A549 (cell line): ENCODE data around the gene FAM53B. TPM values are rescaled to one million over a fixed set of nuclear protein-coding genes. Genes with fewer than 3 reads are reported as not detected.

Source experiments
- ATAC-seq, 2 experiments: fragments of 200-7000 bp in 1 of 2; fragments of >200 bp in 1 of 2; cut with Nextera tagmentation in 1 of 2; cut with Tn5 transposase in 1 of 2; 3 replicates each; pipeline versions ENCODE4 v1.8.0 to v1.9.1; 2018 to 2020; ENCODE audit warnings: mild to moderate bottlenecking in 1 of 2, moderate library complexity in 1 of 2
- CTCF ChIA-PET: fragments of 300-600 bp; sonication (Branson Sonifier 250); formaldehyde crosslinking; extraction: SDS; loops from one replicate; lab custom pipeline; 2021; ENCODE audit warnings: antibody characterized with exemption, inconsistent platforms; lab: Yijun Ruan, JAX
- POLR2A ChIA-PET: fragments of 350-600 bp; formaldehyde crosslinking; extraction: SDS; loops from one replicate; lab custom pipeline; 2021; ENCODE audit warnings: antibody characterized with exemption, inconsistent platforms; lab: Yijun Ruan, JAX
- DNase-seq, 2 experiments: peaks; one replicate each; pipeline versions ENCODE4 v3.0.0 to v3.0.0-alpha.2; 2011 to 2016; ENCODE audit warnings: low read depth in 1 of 2, low spot score in 1 of 2
- FAIRE-seq: peaks from 2 replicates; lab custom pipeline; 2011; peaks lifted over from hg19 to GRCh38; lab: Jason Lieb, UNC
- H3K27ac ChIP-seq, 2 experiments: fragments of >200 bp; sonication (Bioruptor Twin); formaldehyde crosslinking; 3 replicates each; pipeline ENCODE4 v1.5.1; 2016 to 2017
- H3K4me1 ChIP-seq: fragments of >200 bp; sonication (Bioruptor Twin); formaldehyde crosslinking; 3 replicates; pipeline ENCODE4 v1.6.1; 2016
- H3K4me2 ChIP-seq: fragments of >200 bp; sonication (Bioruptor Twin); formaldehyde crosslinking; 3 replicates; pipeline ENCODE4 v1.6.1; 2016
- H3K4me3 ChIP-seq: fragments of >200 bp; sonication (Bioruptor Twin); formaldehyde crosslinking; 3 replicates; pipeline ENCODE4 v1.5.1; 2016
- H3K9me3 ChIP-seq: fragments of >200 bp; sonication (Bioruptor Twin); formaldehyde crosslinking; 3 replicates; pipeline ENCODE4 v1.6.1; 2016
- BHLHE40 ChIP-seq: IDR thresholded peaks from 2 replicates; pipeline ENCODE4 v1.6.1; 2012; ENCODE audit warnings: low read depth, low read length, inconsistent platforms
- CEBPB ChIP-seq, 2 experiments: fragments of >200 bp in 1 of 2; sonication (Bioruptor Twin) in 1 of 2; formaldehyde crosslinking in 1 of 2; IDR thresholded peaks; 2 replicates each; pipeline ENCODE4 v1.6.1; 2012 to 2016
- CHD4 ChIP-seq: fragments of 200-600 bp; sonication (generic); IDR thresholded peaks from 2 replicates; pipeline ENCODE4 v1.6.1; 2016; ENCODE audit warnings: antibody characterized with exemption, mild to moderate bottlenecking, borderline replicate concordance
- EHF ChIP-seq: fragments of 250-450 bp; sonication (Bioruptor Pico); IDR thresholded peaks from 2 replicates; pipeline ENCODE4 v1.5.0; 2020; ENCODE audit warnings: mild to moderate bottlenecking
- EHMT2 ChIP-seq: fragments of 200-600 bp; sonication (generic); IDR thresholded peaks from 2 replicates; pipeline ENCODE4 v1.6.1; 2016; ENCODE audit warnings: antibody characterized with exemption, low read depth, mild to moderate bottlenecking, moderate library complexity
- ELK1 ChIP-seq: fragments of 150-350 bp; IDR thresholded peaks from 2 replicates; pipeline ENCODE4 v1.6.1; 2014; ENCODE audit warnings: low read depth, mild to moderate bottlenecking, low read length
- EP300 ChIP-seq, 2 experiments: fragments of >200 bp; sonication (Bioruptor Twin); formaldehyde crosslinking; IDR thresholded peaks; 2 replicates in 1 of 2; 3 replicates in 1 of 2; pipeline ENCODE4 v1.6.1; 2016 to 2017
- FOSL2 ChIP-seq, 2 experiments: fragments of 450-650 bp in 1 of 2; fragments of >200 bp in 1 of 2; sonication (Bioruptor Twin) in 1 of 2; formaldehyde crosslinking; IDR thresholded peaks; 2 replicates each; pipeline versions ENCODE4 v1.5.0 to v1.6.1; 2016 to 2020; ENCODE audit warnings: mild to moderate bottlenecking in 1 of 2, moderate library complexity in 1 of 2
- FOXS1 ChIP-seq: fragments of 250-450 bp; sonication (Bioruptor Pico); IDR thresholded peaks from 2 replicates; pipeline ENCODE4 v1.5.0; 2020; ENCODE audit warnings: mild to moderate bottlenecking, moderate library complexity
- GATA3 ChIP-seq: IDR thresholded peaks from 2 replicates; pipeline ENCODE4 v1.6.1; 2012; ENCODE audit warnings: borderline replicate concordance
- HDAC2 ChIP-seq: fragments of 200-600 bp; sonication (generic); IDR thresholded peaks from 2 replicates; pipeline ENCODE4 v1.6.1; 2016
- HEYL ChIP-seq: fragments of 250-450 bp; sonication (Bioruptor Pico); IDR thresholded peaks from 2 replicates; pipeline ENCODE4 v1.8.0; 2021; ENCODE audit warnings: mild to moderate bottlenecking, moderate library complexity
- HOXB13 ChIP-seq: fragments of 250-450 bp; sonication (Bioruptor Pico); IDR thresholded peaks from 2 replicates; pipeline ENCODE4 v1.5.0; 2020; ENCODE audit warnings: low read depth, mild to moderate bottlenecking, moderate library complexity
- HOXB5 ChIP-seq: fragments of 250-450 bp; sonication (Bioruptor Pico); IDR thresholded peaks from 2 replicates; pipeline ENCODE4 v1.5.0; 2020; ENCODE audit warnings: mild to moderate bottlenecking, moderate library complexity
- JUN ChIP-seq, 2 experiments: fragments of >200 bp; sonication (Bioruptor Twin); formaldehyde crosslinking; IDR thresholded peaks; 2 replicates in 1 of 2; 3 replicates in 1 of 2; pipeline ENCODE4 v1.6.1; 2016 to 2017
- JUNB ChIP-seq: fragments of >200 bp; sonication (Bioruptor Twin); formaldehyde crosslinking; IDR thresholded peaks from 2 replicates; pipeline ENCODE4 v1.6.1; 2016
- KDM5A ChIP-seq: fragments of 200-600 bp; sonication (generic); IDR thresholded peaks from 2 replicates; pipeline ENCODE4 v1.6.1; 2016; ENCODE audit warnings: antibody characterized with exemption, mild to moderate bottlenecking
- MAZ ChIP-seq: fragments of 150-350 bp; IDR thresholded peaks from 2 replicates; pipeline ENCODE4 v1.6.1; 2014; ENCODE audit warnings: antibody characterized with exemption, low read depth, low read length, borderline replicate concordance
- NR3C1 ChIP-seq: fragments of >200 bp; sonication (Bioruptor Twin); formaldehyde crosslinking; IDR thresholded peaks from 3 replicates; pipeline ENCODE4 v1.6.1; 2017
- POLR2A ChIP-seq: IDR thresholded peaks from 2 replicates; pipeline ENCODE4 v1.6.1; 2012; ENCODE audit warnings: mild to moderate bottlenecking, low read length
- RARB ChIP-seq: fragments of 250-450 bp; sonication (Bioruptor Pico); IDR thresholded peaks from 2 replicates; pipeline ENCODE4 v1.8.0; 2021; ENCODE audit warnings: mild to moderate bottlenecking, moderate library complexity
- RFX5 ChIP-seq: fragments of 450-650 bp; IDR thresholded peaks from 2 replicates; pipeline ENCODE4 v1.7.1; 2014; ENCODE audit warnings: antibody characterized with exemption, mild to moderate bottlenecking, moderate library complexity
- SREBF2 ChIP-seq: fragments of 450-650 bp; IDR thresholded peaks from 2 replicates; pipeline ENCODE4 v1.6.1; 2014; ENCODE audit warnings: mild to moderate bottlenecking, moderate library complexity
- TFCP2L1 ChIP-seq: fragments of 250-450 bp; sonication (Bioruptor Pico); IDR thresholded peaks from 2 replicates; pipeline ENCODE4 v1.5.0; 2021; ENCODE audit warnings: mild to moderate bottlenecking
- ZNF302 ChIP-seq: fragments of 250-450 bp; sonication (Bioruptor Pico); IDR thresholded peaks from 2 replicates; pipeline ENCODE4 v1.9.0; 2021; ENCODE audit warnings: inconsistent platforms, mild to moderate bottlenecking, moderate library complexity
- WGBS: methylation state at CpG from one replicate; pipeline ENCODE4 v1.1.6; 2017; ENCODE audit errors: missing lambda C conversion rate; 5-methylcytosine and 5-hydroxymethylcytosine counted together
- polyA plus RNA-seq, 4 experiments: library from polyadenylated mRNA; depleted of rRNA in 3 of 4; stranded (reverse); fragments of >200 nt; fragmentation: RNase III in 1 of 4; extraction: RNeasy Plus Mini Kit Qiagen cat#74134 plus additional on column Dnase treatment in 1 of 4; gene quantifications; 2 replicates in 3 of 4; 3 replicates in 1 of 4; pipeline ENCODE4 v1.2.3, GENCODE V29; 2011 to 2017
- TF ChIP-seq, protein P1 (sequence below): fragments of 250-450 bp; sonication (Bioruptor Pico); IDR thresholded peaks from 2 replicates; pipeline ENCODE4 v1.5.0; 2020; ENCODE audit warnings: low read depth, mild to moderate bottlenecking, moderate library complexity
- TF ChIP-seq, protein P2 (sequence below): IDR thresholded peaks from 2 replicates; pipeline ENCODE4 v1.6.1; 2012
- TF ChIP-seq, protein P3 (sequence below): fragments of 250-450 bp; sonication (Bioruptor Pico); IDR thresholded peaks from 2 replicates; pipeline ENCODE4 v1.5.0; 2021; ENCODE audit warnings: mild to moderate bottlenecking, moderate library complexity, borderline replicate concordance

FAM53B gene
- polyA plus RNA-seq, 2 of the 4 experiments (the other 2 are of a cell fraction) = 5.1 to 8.5 TPM

DNA sequence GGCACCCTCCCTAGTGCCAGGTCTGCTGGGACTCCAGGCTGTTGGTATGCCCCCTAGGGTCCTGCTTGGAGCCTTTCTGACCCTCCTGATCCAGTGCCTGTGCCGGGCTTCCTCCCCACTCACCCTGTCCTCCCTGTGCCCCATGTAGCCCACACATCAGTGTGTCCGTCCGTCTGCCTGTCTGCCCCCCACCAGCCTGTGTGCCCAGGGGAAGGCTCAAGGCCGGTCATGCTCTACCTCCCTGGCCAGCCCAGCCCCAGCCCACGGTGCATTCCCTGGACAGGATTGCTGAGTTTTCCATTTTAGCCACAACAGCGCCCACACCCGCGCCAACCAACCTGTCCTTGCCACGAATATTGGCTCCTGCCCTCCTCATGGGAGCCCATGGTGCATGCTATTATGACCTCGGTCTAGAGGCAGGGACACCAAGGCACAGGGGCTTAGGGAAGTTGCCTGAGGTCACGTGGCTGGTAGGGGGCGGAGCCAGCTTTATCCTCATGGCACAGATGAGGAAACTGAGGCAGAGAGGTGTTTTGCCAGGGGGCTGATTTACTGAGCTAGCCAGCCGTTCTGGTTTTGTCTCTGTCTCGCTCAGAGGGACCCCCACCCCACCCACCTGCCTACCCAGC lies 136.0 kb downstream of the FAM53B start:
- Histone ChIP-seq H3K4me3 (no peak overlapping the region), H3K9me3 (no peaks in the 10 kb centered on the region), H3K4me2 (no peak overlapping the region), H3K27ac (no peak overlapping the region), H3K4me1 (peaks cover 4% of the 10 kb centered on the region; the same call in 1 of the 3 replicates)
- FAIRE-seq (no peak), ATAC-seq (no peak; a peak in 1 of 6 replicates), DNase-seq (no peak)
- TF ChIP-seq, protein P1, sequence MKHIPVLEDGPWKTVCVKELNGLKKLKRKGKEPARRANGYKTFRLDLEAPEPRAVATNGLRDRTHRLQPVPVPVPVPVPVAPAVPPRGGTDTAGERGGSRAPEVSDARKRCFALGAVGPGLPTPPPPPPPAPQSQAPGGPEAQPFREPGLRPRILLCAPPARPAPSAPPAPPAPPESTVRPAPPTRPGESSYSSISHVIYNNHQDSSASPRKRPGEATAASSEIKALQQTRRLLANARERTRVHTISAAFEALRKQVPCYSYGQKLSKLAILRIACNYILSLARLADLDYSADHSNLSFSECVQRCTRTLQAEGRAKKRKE (CRISPR knock-in tag) = no peak
- TF ChIP-seq POLR2A (no peak), RFX5 (no peak), KDM5A (no peak)
- CTCF ChIA-PET = no interaction called here
- 71% methylated on average over 12 of the region's 14 CpGs for WGBS
- POLR2A ChIA-PET = no interaction called here

- CTCF ChIA-PET = no interaction called here
- H3K4me1 ChIP-seq = 0 out of 3 replicates have a peak, but pooled peaks cover under 1% of the 10 kb centered on the region
- POLR2A ChIA-PET = no interaction called here
- H3K9me3 ChIP-seq = no peaks in the 10 kb centered on the region
- no peak for DNase-seq
- peak in 1 of 2 experiments; percentile 24; a peak in 3 of 6 replicates for ATAC-seq
- FAIRE-seq = no peak
- no peak overlapping the region for H3K4me3 ChIP-seq
- 77% methylated on average over 18 of the region's 18 CpGs for WGBS
- TF ChIP-seq SREBF2 (no peak), RARB (CRISPR knock-in tag) (no peak), BHLHE40 (no peak), GATA3 (no peak), FOSL2 (IDR thresholded peaks at IDR 0.05) (no peak), FOSL2 (CRISPR knock-in tag; IDR thresholded peaks at IDR 0.05) (no peak), HDAC2 (no peak), HOXB13 (CRISPR knock-in tag) (no peak), EHF (CRISPR knock-in tag) (no peak), JUNB (no peak), EHMT2 (no peak), CEBPB (IDR thresholded peaks at IDR 0.05) (no peak), TFCP2L1 (CRISPR knock-in tag) (no peak), EP300 (IDR thresholded peaks at IDR 0.05) (no peak), KDM5A (no peak), FOXS1 (no peak), ZNF302 (CRISPR knock-in tag) (no peak)
- TF ChIP-seq, protein P2, sequence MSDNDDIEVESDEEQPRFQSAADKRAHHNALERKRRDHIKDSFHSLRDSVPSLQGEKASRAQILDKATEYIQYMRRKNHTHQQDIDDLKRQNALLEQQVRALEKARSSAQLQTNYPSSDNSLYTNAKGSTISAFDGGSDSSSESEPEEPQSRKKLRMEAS = no peak
- TF ChIP-seq, protein P1 (CRISPR knock-in tag) = no peak
- TF ChIP-seq, protein P3, sequence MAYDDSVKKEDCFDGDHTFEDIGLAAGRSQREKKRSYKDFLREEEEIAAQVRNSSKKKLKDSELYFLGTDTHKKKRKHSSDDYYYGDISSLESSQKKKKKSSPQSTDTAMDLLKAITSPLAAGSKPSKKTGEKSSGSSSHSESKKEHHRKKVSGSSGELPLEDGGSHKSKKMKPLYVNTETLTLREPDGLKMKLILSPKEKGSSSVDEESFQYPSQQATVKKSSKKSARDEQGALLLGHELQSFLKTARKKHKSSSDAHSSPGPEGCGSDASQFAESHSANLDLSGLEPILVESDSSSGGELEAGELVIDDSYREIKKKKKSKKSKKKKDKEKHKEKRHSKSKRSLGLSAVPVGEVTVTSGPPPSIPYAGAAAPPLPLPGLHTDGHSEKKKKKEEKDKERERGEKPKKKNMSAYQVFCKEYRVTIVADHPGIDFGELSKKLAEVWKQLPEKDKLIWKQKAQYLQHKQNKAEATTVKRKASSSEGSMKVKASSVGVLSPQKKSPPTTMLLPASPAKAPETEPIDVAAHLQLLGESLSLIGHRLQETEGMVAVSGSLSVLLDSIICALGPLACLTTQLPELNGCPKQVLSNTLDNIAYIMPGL (CRISPR knock-in tag) = no peak
- TF ChIP-seq, all 56 proteins: peak for 0
- no peak overlapping the region for H3K27ac ChIP-seq
- no peak overlapping the region for H3K4me2 ChIP-seq
Measured at GRCh38 chr10:124607693-124608092, 136.5 kb downstream of the FAM53B start.

DNA sequence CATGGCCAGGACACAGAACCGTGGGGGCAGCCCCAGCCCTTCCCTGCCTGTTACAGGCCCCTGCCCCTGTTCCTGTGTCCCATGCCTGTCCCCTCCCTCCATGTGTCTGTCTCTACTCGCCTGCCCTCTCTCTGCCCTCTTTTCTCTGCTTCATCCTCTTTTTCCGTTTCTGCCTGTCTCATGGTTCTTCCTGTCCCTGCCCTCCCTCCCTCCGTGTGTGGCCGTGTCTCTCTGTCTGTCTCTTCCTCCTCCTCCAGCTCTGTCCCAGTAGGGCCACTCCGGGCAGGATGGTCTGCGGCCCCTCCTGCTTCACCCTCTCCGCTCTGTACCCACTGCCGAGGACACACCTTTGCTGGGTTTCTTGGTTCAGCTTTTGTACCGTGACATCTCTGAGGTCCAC lies 137.4 kb downstream of the FAM53B start:
- DNase-seq (no peak), ATAC-seq (peak in 1 of 2 experiments; percentile 4; a peak in 1 of 6 replicates), FAIRE-seq (no peak)
- 40% methylated on average over 10 of the region's 10 CpGs for WGBS
- no peaks in the 10 kb centered on the region for H3K4me1 ChIP-seq
- no peak overlapping the region for H3K27ac ChIP-seq
- H3K4me2 ChIP-seq = no peak overlapping the region
- no peak overlapping the region for H3K4me3 ChIP-seq
- ChIA-PET CTCF (no interaction called here), POLR2A (no interaction called here)
- no peaks in the 10 kb centered on the region for H3K9me3 ChIP-seq
- TF ChIP-seq MAZ = no peak
- TF ChIP-seq JUNB = no peak
- TF ChIP-seq EHMT2 = no peak
- TF ChIP-seq HOXB5 (CRISPR knock-in tag) = no peak
- no peak for TF ChIP-seq JUN (IDR thresholded peaks at IDR 0.05)
- no peak for TF ChIP-seq CHD4
- no peak for TF ChIP-seq NR3C1
- TF ChIP-seq HEYL (CRISPR knock-in tag) = no peak
- TF ChIP-seq ELK1 = no peak
- TF ChIP-seq KDM5A = no peak
